ENCODE measurements around the gene TEF. TPM values are rescaled to one million over a fixed set of nuclear protein-coding genes. Genes with fewer than 3 reads are reported as not detected.
"Not testable (repeated sequence)": the region's sequence is repeated elsewhere in the genome, so short reads cannot be mapped to it uniquely, and the experiment has no call there.

Gene TEF
- total RNA-seq, 1 donor from 2014 or later, result 3.6 TPM

DNA sequence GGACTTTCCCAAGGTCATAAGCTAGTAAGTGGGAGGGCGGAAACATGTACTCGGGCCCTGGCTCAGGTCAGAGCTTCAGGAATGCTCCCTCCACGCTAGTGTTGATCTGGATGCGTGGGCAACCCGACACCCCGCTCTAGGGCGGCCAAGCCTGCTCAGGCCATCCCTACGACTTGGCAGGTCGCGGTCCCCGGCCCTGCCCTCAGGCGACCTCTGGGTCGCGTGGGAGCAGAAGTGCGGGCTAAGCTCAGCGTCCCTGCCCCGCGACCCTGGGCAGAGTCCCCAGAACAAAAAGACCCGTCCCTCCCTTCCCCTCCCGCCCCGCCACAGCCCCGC is 781 bp upstream of the TEF start:
- peak; percentile 73 to 77 for DNase-seq (ENCODE audit: low read depth in 2 of 2)

DNA sequence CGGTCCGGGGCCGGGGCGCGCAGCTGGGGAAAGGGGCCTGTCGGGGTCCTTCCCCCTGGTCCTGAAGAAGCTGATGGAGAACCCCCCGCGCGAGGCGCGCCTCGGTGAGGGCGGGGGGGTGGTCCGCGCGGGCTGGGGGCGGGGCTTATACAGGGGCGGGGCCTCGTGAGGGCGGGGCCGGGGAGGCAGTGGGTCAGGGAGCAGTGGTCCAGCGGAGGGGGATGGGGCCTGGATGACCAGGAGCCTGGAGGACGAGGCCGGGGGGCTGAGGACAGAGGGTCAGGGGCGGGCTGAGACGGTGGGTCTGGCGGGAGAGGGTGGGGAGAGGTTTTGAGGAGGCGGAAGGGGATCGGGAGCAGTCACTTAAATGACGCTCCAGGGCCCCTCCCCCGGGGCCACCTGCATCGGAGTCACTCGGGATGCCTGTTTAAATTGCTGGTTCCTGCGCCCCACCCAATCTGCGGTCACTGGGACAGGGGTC is 396 bp downstream of the TEF start:
- DNase-seq (ENCODE audit: low read depth in 2 of 2), result peak; percentile 52 to 74

DNA sequence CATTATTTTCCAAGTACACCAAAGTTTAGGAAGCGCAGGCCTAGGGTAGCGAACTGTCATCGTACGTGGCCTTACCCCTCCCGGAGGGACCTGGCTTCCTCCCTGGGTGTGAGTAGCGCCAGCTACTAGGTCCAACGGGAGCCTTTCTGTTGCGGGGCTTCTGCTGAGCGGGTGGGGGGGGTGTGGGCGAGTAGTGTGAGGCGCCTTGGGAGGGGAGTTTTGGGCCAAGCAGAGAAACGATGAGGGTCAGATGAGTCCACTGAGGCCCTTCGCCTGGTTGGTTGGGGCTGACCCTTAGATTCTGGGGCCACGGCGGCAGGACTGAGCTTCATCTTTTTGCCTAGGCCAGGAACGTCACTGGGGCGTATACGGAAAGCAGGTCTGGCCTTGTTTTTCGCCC is 868 bp downstream of the TEF start:
- DNase-seq (ENCODE audit: low read depth in 2 of 2), result no peak

DNA sequence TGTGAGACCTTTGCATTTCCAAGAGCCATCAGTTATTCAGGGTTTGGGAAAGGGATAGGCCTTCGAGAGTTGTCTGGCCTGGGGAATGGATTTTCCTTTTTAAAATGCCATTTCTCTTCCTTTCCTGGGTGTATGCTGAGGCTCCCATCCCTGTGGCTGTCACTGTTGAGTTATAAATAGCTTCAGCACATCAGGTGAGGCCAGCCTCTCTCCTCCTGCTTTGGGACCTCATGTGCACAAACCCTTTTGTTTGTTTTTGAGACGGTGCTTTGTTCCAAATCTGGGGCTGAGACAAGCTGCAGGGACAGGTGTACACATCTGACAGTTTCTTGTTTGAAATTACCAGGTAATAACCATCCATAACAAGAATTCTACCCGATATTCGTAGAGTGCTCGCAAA is 1.3 kb downstream of the TEF start:
- DNase-seq (ENCODE audit: low read depth in 2 of 2), result no peak

DNA sequence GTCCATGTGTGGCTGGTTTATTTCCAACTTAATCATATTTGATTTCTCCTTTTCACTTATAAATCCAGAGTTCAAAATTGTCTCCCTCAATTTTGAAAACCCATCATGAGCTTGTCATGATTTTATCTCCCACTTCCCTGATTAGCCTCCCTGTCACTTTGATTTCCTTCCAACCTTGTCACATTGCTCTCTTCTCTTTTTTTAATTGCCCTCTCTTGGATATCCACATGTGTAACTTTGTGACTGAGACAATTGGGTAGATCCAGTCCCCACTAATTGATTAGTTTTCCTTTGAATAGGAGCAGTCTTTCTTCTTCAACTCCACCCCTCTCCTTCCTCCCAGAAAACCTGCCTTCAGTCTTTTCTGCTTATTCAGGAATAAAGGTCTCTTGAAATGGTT is 2.4 kb downstream of the TEF start:
- no peak for DNase-seq (ENCODE audit: low read depth in 2 of 2)

DNA sequence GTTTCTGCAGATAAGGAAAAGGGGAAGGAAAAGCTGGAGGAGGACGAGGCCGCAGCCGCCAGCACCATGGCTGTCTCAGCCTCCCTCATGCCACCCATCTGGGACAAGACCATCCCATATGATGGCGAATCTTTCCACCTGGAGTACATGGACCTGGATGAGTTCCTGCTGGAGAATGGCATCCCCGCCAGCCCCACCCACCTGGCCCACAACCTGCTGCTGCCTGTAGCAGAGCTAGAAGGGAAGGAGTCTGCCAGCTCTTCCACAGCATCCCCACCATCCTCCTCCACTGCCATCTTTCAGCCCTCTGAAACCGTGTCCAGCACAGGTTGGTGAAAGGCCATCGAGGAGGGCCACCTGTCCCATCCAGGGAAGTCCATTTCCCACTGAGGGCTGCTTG is 5.6 kb downstream of the TEF start:
- DNase-seq (ENCODE audit: low read depth in 2 of 2), result no peak

DNA sequence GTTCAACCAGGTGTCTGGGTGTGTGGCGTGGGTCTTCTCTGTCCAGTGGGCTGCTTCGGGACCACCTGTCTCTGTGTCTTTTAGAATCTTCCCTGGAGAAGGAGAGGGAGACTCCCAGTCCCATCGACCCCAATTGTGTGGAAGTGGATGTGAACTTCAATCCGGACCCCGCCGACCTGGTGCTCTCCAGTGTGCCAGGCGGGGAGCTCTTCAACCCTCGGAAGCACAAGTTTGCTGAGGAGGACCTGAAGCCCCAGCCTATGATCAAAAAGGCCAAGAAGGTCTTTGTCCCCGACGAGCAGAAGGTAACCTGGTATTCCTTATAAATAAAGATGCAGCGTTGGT is 12.2 kb downstream of the TEF start:
- DNase-seq (ENCODE audit: low read depth in 2 of 2), result no peak

DNA sequence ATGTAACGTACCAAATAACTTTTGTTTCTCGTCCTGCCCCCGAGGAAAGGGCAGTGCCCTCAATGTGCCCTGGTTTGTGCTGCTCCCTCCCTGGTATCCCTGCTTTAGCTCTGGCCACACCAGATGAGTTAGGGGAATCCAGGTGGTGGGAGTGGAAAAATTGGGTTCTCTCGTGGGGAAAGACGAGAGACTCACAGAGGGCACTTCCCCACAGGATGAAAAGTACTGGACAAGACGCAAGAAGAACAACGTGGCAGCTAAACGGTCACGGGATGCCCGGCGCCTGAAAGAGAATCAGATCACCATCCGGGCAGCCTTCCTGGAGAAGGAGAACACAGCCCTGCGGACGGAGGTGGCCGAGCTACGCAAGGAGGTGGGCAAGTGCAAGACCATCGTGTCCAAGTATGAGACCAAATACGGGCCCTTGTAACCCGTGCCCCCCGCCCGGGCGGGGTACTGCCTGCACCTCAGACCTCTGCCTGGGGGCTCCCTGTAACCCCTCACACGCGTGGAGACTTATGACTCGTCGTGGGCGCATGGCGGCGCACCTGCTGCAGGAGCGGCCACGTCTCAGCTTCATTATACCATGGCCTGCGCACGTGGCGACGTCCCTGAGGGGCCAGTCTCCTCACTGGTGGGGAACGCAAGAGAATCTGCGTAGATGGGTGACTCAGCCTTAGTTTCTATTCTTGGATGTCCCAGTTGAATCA is 13.9 kb downstream of the TEF start:
- DNase-seq (ENCODE audit: low read depth in 2 of 2), result no peak

DNA sequence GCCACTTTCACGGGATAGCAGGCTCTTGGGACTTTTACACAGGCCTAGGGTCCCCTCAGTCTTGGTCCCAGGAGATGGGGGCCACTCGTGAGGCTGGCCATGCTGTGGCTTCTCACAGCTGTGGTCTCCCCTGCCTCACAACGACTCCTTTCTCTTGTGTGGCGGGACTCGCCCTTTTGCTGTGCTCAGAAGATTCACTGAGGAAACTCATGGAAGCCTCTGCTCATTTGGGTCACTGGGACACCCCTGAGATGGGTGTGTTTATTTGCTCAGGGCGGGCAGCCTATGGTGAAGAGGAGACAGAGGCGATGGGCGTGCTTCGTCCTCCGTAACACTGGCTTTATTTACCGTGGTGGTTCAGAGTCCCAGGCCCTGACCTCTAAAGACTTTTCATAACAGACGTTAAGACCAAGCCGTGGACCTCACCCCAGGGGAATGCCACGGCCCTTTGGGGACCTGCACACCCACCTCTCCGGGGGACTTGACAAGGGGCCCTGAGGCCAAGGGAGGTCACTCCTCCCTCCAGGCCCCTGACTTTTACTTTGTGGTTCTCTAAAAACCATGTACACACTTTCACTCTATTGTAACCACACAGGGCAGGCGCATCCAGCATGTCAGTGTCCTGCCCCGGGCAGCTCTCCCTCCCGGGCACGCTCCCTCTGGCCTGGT is 15.5 kb downstream of the TEF start:
- no peak for DNase-seq (ENCODE audit: low read depth in 2 of 2)

DNA sequence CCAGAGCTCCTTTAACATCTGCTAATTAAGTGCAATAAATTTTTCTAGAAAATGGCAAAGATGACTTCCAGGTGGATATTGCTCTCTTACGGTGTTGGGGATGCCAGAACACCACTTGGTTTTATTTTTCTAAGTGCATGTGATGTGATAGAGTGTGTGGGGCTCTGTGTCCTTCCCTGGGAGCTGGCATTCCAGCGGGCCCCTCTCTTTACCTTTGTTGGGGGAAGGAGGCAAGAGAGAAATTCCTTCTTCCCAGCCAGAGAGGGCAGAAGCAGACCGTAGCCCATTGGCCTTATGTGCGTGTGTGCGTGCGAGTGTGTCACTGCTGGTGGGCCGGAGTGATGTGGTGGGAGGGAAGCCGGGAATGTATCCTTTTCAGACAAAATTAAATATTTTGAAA is 17.2 kb downstream of the TEF start:
- DNase-seq (ENCODE audit: low read depth in 2 of 2), result no peak

DNA sequence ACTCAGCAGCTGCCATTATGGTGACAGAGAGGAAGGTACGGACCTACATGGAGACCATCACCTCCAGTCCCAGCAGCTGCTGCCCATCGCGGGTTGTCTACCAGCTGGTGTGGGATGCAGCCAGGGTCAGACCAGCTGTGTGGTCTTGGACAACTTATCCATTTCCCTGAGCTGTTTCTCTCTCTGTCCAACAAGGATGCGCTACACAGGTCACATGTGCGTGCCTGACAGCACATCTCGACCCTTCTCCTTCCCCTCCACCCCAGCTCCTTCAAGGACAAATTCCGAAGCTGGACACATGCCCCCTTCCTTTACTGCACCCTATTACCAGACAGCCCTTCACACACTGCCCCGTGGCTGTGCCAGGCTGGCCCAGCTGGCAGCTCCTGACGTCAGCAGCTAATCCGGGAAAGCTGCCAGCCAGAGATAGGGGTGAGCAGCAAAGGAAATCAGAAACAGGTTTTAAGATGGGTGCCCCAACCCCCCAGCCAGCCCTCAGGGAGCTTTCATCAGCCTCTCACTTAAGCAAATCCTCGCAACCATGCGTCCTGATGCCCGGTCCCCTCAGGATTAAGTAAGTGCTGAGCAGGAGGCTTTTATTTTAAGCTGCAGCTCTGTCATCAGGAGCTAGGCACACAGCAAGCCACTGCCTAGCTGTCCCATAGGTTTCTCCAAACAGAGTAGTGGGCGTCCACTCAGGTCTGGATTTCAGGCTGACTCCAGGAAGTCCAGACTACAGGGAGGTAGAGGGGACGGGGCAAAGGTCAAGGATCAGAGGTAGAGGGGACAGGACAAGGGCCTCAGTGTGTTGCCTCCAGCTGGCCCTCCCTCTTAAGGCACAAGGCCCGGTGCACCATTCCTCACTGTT is 20.3 kb downstream of the TEF start:
- peak; percentile 32 to 45 for DNase-seq (ENCODE audit: low read depth in 2 of 2)

DNA sequence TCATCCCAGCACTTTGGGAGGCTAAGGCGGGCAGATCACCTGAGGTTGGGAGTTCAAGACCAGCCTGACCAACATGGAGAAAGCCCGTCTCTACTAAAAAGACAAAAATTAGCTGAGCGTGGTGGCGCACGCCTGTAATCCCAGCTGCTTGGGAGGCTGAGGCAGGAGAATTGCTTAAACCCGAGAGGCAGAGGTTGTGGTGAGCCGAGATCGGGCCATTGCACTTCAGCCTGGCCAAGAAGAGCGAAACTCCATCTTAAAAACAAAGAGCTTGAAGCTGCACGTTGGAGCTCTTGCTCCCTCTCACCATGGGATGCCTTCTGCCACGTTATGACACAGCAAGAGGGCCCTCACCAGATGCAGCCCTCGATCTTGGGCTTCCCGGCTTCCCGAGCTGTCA is 21.1 kb downstream of the TEF start:
- not testable (repeated sequence) for DNase-seq (ENCODE audit: low read depth in 2 of 2)

DNA sequence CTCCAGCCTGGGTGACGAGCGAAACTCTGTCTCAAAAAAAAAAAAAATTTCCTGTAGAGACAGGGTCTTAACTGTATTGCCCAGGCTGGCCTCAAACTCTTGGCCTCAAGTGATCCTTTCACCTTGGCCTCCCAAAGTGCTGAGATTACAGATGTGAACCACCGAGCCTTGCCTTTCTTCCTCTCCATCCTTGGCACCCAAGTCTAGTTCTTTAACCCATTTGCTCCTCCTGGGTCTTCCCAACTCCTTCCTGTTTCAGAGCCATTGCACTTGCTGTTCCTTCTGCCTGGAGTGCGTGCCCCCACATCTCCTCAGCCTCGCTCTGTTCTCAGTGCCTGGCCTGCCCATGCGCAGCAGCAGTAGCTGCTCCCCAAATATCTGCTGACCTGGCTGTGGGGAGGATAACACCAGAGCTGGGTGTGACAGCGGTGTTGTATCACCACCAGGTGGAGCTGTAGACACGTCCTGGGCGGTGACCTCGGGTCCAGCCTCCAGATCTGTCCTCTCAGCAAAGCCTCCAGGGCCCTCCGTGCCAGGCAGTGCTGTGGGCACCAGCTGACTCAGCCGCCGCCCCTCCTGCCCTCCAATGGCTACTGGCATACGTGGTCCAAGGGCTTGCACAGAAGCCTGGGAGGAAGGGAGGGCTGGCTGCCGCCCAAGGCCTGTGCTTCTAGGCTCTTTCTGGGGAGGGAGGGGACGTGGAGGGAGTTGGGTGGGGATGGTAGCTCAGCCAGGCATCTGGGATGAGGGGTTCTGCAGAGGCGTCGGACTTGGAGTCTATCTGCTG is 22.0 kb downstream of the TEF start:
- DNase-seq (ENCODE audit: low read depth in 2 of 2), result peak; percentile 84 to 86

DNA sequence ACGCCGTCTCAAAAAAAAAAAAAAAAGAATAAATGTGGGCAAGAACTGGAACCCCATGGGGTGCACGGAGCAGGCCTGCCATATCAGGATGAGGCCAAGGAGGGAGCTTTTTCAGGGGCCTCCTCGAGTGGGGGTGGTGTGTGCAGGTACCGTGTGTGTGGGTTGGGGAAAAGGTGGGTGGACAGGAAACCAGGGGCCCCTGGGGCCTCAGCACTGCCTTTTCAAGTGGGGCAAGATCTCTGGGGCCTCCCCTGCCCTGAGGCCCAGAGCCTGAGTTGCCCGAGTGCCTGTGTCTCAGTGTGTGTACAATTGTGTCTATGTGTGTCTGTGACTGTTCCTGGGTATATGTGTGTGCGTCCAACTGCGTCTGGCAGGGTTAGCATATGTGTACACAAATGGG is 23.8 kb downstream of the TEF start:
- DNase-seq (ENCODE audit: low read depth in 2 of 2), result no peak

DNA sequence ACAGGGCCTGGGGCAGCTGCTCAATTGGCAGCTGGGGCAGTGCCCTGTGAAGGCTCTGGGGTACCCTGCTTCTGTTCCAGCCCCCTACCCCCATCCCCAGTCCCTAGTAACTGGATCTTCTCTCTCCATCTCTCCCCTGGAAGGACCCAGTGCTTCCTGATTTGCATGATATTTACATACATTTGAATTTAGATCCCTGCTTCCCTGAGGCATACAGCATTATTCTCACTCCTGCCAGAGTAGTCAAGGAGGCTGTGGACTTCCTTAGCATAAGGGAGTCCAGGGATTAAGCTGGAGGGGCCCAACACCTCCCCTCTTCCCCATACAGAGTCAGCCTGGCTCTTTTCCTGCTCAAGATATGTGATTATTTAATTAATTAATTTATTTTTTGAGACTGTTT is 24.7 kb downstream of the TEF start:
- no peak for DNase-seq (ENCODE audit: low read depth in 2 of 2)

DNA sequence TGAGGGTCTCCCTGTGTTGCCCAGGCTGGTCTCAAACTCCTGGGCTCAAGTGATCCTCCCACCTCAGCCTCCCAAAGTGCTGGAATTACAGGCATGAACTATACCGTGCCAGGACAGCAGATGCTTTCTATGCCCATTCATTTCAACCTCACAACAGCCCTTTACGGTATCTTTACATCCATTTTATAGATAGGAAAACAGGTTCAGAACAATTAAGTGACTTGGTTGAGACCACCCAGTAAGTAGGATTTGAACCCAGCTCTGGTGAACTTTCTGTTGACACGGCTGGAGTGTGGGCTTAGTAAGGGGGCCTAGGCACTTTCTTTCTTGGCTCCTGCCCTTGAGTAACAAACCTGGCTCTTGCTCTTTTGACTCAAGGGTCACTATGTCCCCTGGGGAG is 25.7 kb downstream of the TEF start:
- DNase-seq (ENCODE audit: low read depth in 2 of 2), result no peak

DNA sequence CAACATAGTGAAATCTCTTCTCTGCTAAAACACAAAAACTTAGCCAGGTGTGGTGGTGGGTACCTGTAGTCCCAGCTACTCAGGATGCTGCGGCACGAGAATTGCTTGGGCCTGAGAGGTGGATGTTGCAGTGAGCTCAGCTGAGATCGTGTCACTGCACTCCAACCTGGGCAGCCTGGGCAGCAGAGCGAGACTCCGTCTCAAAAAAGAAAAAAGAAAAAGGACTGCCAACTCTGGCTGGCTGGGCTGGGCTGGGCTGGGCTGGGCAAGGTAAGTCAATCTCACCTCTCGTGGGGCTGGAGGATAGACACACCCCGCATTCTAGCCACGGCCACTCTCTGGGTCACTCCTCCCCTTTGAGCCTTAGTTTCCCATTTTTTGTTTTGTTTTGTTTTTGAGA is 26.9 kb downstream of the TEF start:
- DNase-seq (ENCODE audit: low read depth in 2 of 2), result no peak

DNA sequence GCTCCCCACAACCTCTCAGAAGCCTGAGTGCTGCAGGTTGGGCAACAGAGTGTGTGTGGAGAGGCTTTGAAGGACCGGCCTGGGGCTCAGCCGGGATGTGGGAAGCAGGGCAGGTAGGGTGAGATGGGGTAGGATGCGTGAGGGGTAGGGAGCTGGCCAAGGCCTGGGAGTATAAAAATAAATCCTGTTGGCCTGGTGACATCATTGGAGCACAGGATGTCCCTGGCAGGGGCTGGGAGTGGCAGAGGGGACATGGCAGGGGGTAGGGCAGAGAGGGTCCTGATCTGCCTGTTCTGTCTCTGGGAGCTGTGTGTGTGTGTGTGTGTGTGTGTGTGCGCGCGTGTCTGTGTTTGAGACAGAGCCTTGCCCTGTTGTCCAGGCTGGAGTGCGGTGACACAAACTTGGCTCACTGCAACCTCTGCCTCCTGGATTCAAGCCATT is 28.6 kb downstream of the TEF start:
- DNase-seq (ENCODE audit: low read depth in 2 of 2), result no peak

DNA sequence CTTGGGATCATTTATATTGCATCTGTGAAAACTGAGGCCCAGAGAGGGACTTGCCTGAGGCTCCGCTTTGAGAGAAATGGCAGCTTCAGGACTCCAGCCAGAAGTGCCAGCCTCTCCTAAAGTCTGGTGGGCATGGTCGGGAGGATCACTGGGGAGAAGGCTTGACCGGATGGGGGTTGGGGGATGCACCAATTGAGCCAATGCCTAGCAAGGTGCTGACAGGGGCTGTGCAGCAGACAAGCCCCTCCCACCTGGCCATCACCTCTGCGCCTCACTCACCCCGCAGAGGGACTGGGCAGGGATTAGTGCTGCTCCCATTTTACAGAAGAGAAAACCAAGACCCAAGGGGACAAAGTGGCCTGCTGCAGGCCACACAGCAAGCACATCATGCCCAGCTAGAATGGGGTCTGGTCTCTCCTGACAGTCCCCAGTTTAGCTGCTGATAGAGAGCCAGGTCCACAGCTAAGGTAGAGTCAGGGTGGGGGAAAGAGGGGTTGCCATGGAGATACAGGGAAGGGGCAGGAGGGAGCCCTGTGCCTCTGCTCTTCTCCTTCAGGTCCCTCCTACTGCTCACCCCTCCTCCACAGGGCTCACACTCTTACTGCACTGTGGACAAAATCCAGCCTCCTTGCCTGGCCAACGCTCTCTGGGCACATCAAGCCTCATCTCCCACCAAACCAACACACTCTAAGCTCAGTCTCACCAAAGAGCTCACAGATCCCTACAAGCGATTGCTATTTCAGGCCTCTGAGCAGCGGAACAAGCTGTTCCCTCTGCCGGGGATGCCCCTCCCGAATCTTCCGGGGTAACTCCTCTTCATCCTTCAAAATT is 29.5 kb downstream of the TEF start:
- no peak for DNase-seq (ENCODE audit: low read depth in 2 of 2)

DNA sequence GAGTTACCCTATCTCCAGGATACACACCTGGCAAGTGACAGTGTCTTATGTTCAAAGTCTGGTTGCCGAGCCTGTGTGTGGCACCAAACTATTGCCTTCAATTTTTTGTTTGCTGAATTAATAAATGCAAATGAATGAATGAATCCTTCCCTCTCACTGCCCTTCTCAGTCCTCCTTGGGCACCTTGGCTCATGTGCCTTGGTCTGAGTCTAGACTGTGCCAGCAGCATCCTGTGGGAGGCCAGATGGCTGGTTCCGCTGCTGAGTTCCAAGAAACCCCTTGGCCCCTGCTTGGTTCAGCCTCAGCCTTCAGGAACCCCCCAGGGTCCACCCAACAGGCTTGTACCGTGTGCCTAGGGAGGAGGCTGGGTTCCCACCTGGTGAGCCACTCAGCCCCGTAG is 33.8 kb downstream of the TEF start:
- no peak for DNase-seq (ENCODE audit: low read depth in 2 of 2)

Measured in lung microvascular endothelial cell (primary cell).